Measurements from ENCODE around the gene RFPL3. TPM values are rescaled to one million over a fixed set of nuclear protein-coding genes. Genes with fewer than 3 reads are reported as not detected.

The RFPL3 gene
- total and polyA plus RNA-seq, 7 donors = not detected

DNA sequence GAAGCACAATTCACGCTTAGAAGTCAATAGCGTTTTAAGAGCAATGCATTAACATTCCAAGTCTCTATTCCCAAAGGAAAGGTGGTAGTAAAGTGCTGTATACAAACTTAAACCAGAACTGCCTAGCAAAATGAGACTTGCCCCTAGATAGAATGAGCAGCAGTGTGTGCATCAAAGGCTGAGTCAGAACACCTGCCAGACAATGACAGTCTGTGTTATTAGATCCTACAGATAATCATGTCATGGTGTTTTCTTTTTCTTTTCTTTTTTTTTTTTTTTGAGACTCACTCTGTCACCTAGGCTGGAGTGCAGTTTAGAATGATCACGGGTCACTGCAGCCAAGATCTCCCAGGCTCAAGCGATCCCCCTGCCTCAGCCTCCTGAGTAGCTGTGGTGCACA is 52.8 kb downstream of the RFPL3 start:
- peaks cover 18% of the 10 kb centered on the region for H3K4me1 ChIP-seq
- DNase-seq = no peak
- H3K36me3 ChIP-seq (ENCODE audit: insufficient read depth in 1 of 2, low read depth in 1 of 2) = peaks cover 7 to 38% of the 10 kb centered on the region in 2 donors
- H3K9me3 ChIP-seq = no peaks in the 10 kb centered on the region
- WGBS, 3 donors = 57 to 66% (median 62%) methylated on average over 4 of the region's 4 CpGs
- no peak for TF ChIP-seq CTCF (IDR thresholded peaks at IDR 0.05)
- no peaks in the 10 kb centered on the region for H3K27me3 ChIP-seq (ENCODE audit: insufficient read depth in 3 of 3, low read length in 2 of 3)
- H3K27ac ChIP-seq = no peak overlapping the region
- peak in 1 of 4 donors; percentile 19 for ATAC-seq
- peak overlapping the region; percentile 84 for H3K4me3 ChIP-seq
- intact Hi-C loops (cut with DNase I) = loop anchor here in 1 of 2 donors (10.0 kb wide), 1 partner anchor 656 kb away; the partner anchor contains the start of genes DEPDC5 and PRR14L

Other genes starting within 250 kb of the RFPL3 start
- gene C22orf42, start 198.6 kb upstream of the RFPL3 start, total RNA-seq = not detected
- gene C22orf42, start 198.6 kb upstream of the RFPL3 start, polyA plus RNA-seq = not detected
- not detected for gene RFPL2, start 152.8 kb upstream of the RFPL3 start, total RNA-seq
- gene RFPL2, start 152.8 kb upstream of the RFPL3 start, polyA plus RNA-seq = not detected
- under 1 TPM in 1 of 4 donors, not detected in 3; 0.45 TPM for gene SLC5A4, start 102.5 kb upstream of the RFPL3 start, total RNA-seq
- gene SLC5A4, start 102.5 kb upstream of the RFPL3 start, polyA plus RNA-seq = under 1 TPM in 2 of 3 donors, not detected in 1; 0.03 to 0.19 TPM
- gene RTCB, start 54.4 kb downstream of the RFPL3 start, total RNA-seq = 10 to 100 TPM; 40.3 to 59.5 (median 47.5) TPM
- gene RTCB, start 54.4 kb downstream of the RFPL3 start, polyA plus RNA-seq = 10 to 100 TPM; 40.0 to 91.5 (median 79.1) TPM
- not detected for gene BPIFC, start 106.6 kb downstream of the RFPL3 start, total RNA-seq
- under 1 TPM in 1 of 3 donors, not detected in 2; 0.01 TPM for gene BPIFC, start 106.6 kb downstream of the RFPL3 start, polyA plus RNA-seq
- 10 to 100 TPM; 28.2 to 34.4 (median 28.6) TPM for gene FBXO7, start 116.9 kb downstream of the RFPL3 start, total RNA-seq
- gene FBXO7, start 116.9 kb downstream of the RFPL3 start, polyA plus RNA-seq = 10 to 100 TPM; 25.6 to 49.8 (median 25.7) TPM